GM18526 (cell line): ENCODE results near the gene PPP1R14C.

ENCODE experiments used
- POLR2A ChIP-seq: IDR thresholded peaks from 3 replicates; pipeline ENCODE4 v1.6.1; 2011; ENCODE audit not compliant: insufficient read length; ENCODE audit errors: extremely low read depth

Gene PPP1R14C

GRCh38 chr6:150128425-150128824 is 14.4 kb upstream of the PPP1R14C start:
- no peak for TF ChIP-seq POLR2A

GRCh38 chr6:150129616-150130505 is 13.0 kb upstream of the PPP1R14C start:
- no peak for TF ChIP-seq POLR2A

- TF ChIP-seq POLR2A: no peak
These were observed 9.2 kb upstream of the PPP1R14C start for GRCh38 chr6:150133686-150134085.

GRCh38 chr6:150134280-150134920 is 8.4 kb upstream of the PPP1R14C start:
- no peak for TF ChIP-seq POLR2A

DNA sequence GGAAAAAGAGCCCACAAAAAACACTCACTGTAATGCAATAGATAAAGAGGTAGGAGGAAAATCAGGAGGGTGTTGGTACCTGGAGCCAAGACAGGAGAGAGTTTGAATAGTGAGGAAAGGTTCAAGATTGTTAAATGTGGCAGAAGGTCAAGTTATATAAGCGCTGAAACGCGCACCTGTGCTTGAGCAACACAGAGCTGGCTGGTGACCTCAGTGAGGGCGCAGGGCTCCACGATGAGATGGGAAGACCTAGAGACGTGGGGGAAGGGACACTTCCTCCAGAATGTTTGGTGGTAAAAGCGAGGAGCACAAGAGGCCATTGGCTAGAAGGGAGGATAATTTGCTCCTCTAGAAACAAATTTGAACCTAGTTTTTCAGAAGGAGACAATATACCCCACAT is 4.2 kb upstream of the PPP1R14C start:
- no peak for TF ChIP-seq POLR2A

GRCh38 chr6:150139533-150139932 is 3.3 kb upstream of the PPP1R14C start:
- no peak for TF ChIP-seq POLR2A

- no peak for TF ChIP-seq POLR2A
These were observed 2.4 kb upstream of the PPP1R14C start for GRCh38 chr6:150140236-150140969.

- TF ChIP-seq POLR2A: no peak
These were observed 661 bp upstream of the PPP1R14C start for GRCh38 chr6:150142097-150142669.

GRCh38 chr6:150143516-150144293 is 861 bp downstream of the PPP1R14C start:
- TF ChIP-seq POLR2A: no peak

DNA sequence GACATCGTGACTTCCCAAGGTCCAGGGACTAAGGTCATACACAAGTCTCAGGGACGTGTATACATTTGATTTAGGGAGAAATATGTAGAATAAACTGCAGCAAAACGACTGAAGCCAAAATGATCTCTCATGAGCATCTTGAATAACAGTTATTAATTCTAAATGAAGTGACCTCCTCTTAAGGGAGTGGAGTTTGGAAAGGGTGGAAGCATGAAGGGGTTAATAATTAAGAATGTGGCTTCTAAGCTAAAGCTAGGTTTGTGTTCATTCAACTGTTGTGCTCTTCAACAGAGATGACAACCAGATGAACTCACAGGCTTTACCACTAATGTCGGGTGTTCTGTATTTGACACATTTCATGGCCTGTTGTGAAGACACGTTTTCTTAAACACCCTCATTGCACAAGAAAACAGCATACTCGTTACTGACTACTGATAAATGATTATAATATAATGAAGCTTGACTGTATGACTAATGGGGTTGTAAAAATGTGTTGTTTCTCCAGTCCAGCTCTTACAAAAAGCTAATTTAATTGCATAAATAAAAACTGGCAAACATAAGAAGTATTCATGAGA is 1.5 kb downstream of the PPP1R14C start:
- TF ChIP-seq POLR2A: no peak

DNA sequence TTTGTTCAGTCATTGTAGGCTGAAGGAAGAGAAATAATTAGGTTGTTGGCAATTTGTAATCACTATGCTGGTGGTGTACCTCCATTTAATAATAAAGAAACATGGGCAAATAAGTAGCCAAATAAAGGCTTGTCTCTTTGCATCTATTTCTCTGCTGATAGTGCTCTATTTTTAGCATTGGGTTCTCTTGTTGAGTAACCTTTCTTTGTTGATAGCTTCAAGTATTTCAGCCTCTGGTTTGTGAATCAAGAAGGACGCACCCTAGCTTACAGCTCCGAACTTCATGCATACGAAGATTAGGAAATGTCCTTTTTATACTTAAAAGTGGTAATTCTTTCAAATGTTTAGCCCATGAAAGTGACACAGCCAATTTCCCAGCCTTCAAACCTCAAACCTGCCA is 2.6 kb downstream of the PPP1R14C start:
- TF ChIP-seq POLR2A: no peak

GRCh38 chr6:150145830-150146229 is 3.0 kb downstream of the PPP1R14C start:
- no peak for TF ChIP-seq POLR2A

- no peak for TF ChIP-seq POLR2A
These were observed 3.6 kb downstream of the PPP1R14C start for GRCh38 chr6:150146436-150146835.

GRCh38 chr6:150149146-150149545 is 6.3 kb downstream of the PPP1R14C start:
- no peak for TF ChIP-seq POLR2A
